PC-3 (cell line): ENCODE results near the gene BCL11B. TPM values are rescaled to one million over a fixed set of nuclear protein-coding genes. Genes with fewer than 3 reads are reported as not detected.

ENCODE experiments used
- ATAC-seq: fragments of 200-7000 bp; cut with Tn5 transposase; 2 replicates; pipeline ENCODE4 v1.9.1; 2020; ENCODE audit warnings: mild to moderate bottlenecking, moderate library complexity
- BruUV-seq: library from RNA; stranded (reverse); fragments of 400-500 nt; replicated peaks from 2 replicates; lab custom pipeline; 2021; lab: Mats Ljungman, UMichigan
- CTCF ChIA-PET: fragments of 300-600 bp; sonication (Branson Sonifier 250); formaldehyde crosslinking; loops from one replicate; lab custom pipeline; 2022; ENCODE audit warnings: antibody characterized with exemption; lab: Charles Lee
- POLR2A ChIA-PET: fragments of 300-600 bp; sonication (Branson Sonifier 250); formaldehyde crosslinking; loops from one replicate; lab custom pipeline; 2022; ENCODE audit warnings: antibody characterized with exemption; ENCODE audit not compliant: unreplicated experiment; lab: Charles Lee
- DNase-seq: peaks from one replicate; pipeline ENCODE4 v3.0.0-alpha.2; 2015
- H2AFZ ChIP-seq: fragments of 300-600 bp; sonication (generic); 2 replicates; pipeline ENCODE4 v1.6.0; 2016; ENCODE audit warnings: antibody characterized with exemption, low read length
- H3F3A ChIP-seq: fragments of 300-600 bp; sonication (generic); one replicate; pipeline ENCODE4 v1.6.0; 2017; ENCODE audit warnings: antibody characterized with exemption, low read length, control low read depth, mild to moderate bottlenecking; ENCODE audit not compliant: unreplicated experiment
- H3K27ac ChIP-seq: fragments of 300-600 bp; sonication (generic); 2 replicates; pipeline ENCODE4 v1.5.1; 2016; ENCODE audit warnings: mild to moderate bottlenecking, low read length
- H3K27me3 ChIP-seq: fragments of 300-600 bp; sonication (generic); 2 replicates; pipeline ENCODE4 v1.6.1; 2016; ENCODE audit warnings: low read length, mixed read lengths
- H3K36me3 ChIP-seq: fragments of 300-600 bp; sonication (generic); 2 replicates; pipeline ENCODE4 v1.6.1; 2016; ENCODE audit warnings: low read depth, mixed run types, low read length, mixed read lengths
- H3K4me1 ChIP-seq: fragments of 300-600 bp; sonication (generic); 2 replicates; pipeline ENCODE4 v1.5.1; 2016; ENCODE audit warnings: low read length; ENCODE audit not compliant: insufficient read depth
- H3K4me2 ChIP-seq: fragments of 300-600 bp; sonication (generic); 2 replicates; pipeline ENCODE4 v1.6.0; 2016; ENCODE audit warnings: low read length
- H3K4me3 ChIP-seq: fragments of 300-600 bp; sonication (generic); 2 replicates; pipeline ENCODE4 v1.5.1; 2016; ENCODE audit warnings: mild to moderate bottlenecking, low read length, mixed read lengths
- H3K79me2 ChIP-seq: fragments of 300-600 bp; sonication (generic); 2 replicates; pipeline ENCODE4 v1.6.1; 2017; ENCODE audit warnings: low read length, mixed read lengths
- H3K9ac ChIP-seq: fragments of 300-600 bp; sonication (generic); 2 replicates; pipeline ENCODE4 v1.6.0; 2016; ENCODE audit warnings: mild to moderate bottlenecking, low read length
- H3K9me2 ChIP-seq: fragments of 300-600 bp; sonication (generic); replicated peaks from 2 replicates; pipeline ENCODE4 v1.6.1; 2016; ENCODE audit warnings: mixed run types, low read length, mixed read lengths
- H3K9me3 ChIP-seq: fragments of 300-600 bp; sonication (generic); 2 replicates; pipeline ENCODE4 v1.6.1; 2016; ENCODE audit warnings: low read length, mixed read lengths
- H4K20me1 ChIP-seq: fragments of 300-600 bp; sonication (generic); 2 replicates; pipeline ENCODE4 v1.6.1; 2016; ENCODE audit warnings: low read length, mixed read lengths
- EZH2 ChIP-seq: fragments of 300-600 bp; sonication (generic); IDR thresholded peaks from one replicate; pipeline ENCODE4 v1.6.1; 2017; ENCODE audit warnings: antibody characterized with exemption, mild to moderate bottlenecking, low read length; ENCODE audit not compliant: unreplicated experiment
- EZH2phosphoT487 ChIP-seq: fragments of 300-600 bp; sonication (generic); IDR thresholded peaks from 2 replicates; pipeline ENCODE4 v1.6.1; 2018; ENCODE audit warnings: mild to moderate bottlenecking, antibody characterized with exemption, low read length, borderline replicate concordance
- intact Hi-C: fragments of 100-400 bp; cut with micrococcal nuclease; formaldehyde crosslinking; loops from 2 replicates; pipeline ENCODE4 v1.9.0; 2023
- total RNA-seq: library from RNA; depleted of rRNA; stranded (reverse); fragments of >200 nt; gene quantifications from 2 replicates; pipeline ENCODE4 v1.2.3, GENCODE V29; 2014
- TF ChIP-seq, protein P1 (sequence below): fragments of 300-600 bp; sonication (generic); conservative IDR thresholded peaks from 2 replicates; pipeline ENCODE4 v1.5.1; 2017; ENCODE audit warnings: antibody characterized with exemption, low read depth, mild to moderate bottlenecking, low read length

Gene BCL11B
- total RNA-seq, 1 experiment from 2014 or later: 0.73 TPM

GRCh38 chr14:99137913-99138571 is 134.0 kb downstream of the BCL11B start:
- DNase-seq (no peak), ATAC-seq (no peak)
- BruUV-seq: no TSS peak
- H3K4me1 ChIP-seq: no peaks in the 10 kb centered on the region
- H3K4me3 ChIP-seq: no peak overlapping the region
- POLR2A ChIA-PET: no interaction called here
- intact Hi-C loops: no loop called here
- H3K79me2 ChIP-seq: no peaks in the 10 kb centered on the region
- no peak overlapping the region for H3K9ac ChIP-seq
- no peak overlapping the region for H2AFZ ChIP-seq
- H3K9me2 ChIP-seq: no peaks in the 10 kb centered on the region
- CTCF ChIA-PET: no interaction called here
- H3K27me3 ChIP-seq: peaks cover 68% of the 10 kb centered on the region
- no peak for TF ChIP-seq EZH2phosphoT487
- TF ChIP-seq, protein P1, sequence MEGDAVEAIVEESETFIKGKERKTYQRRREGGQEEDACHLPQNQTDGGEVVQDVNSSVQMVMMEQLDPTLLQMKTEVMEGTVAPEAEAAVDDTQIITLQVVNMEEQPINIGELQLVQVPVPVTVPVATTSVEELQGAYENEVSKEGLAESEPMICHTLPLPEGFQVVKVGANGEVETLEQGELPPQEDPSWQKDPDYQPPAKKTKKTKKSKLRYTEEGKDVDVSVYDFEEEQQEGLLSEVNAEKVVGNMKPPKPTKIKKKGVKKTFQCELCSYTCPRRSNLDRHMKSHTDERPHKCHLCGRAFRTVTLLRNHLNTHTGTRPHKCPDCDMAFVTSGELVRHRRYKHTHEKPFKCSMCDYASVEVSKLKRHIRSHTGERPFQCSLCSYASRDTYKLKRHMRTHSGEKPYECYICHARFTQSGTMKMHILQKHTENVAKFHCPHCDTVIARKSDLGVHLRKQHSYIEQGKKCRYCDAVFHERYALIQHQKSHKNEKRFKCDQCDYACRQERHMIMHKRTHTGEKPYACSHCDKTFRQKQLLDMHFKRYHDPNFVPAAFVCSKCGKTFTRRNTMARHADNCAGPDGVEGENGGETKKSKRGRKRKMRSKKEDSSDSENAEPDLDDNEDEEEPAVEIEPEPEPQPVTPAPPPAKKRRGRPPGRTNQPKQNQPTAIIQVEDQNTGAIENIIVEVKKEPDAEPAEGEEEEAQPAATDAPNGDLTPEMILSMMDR: no peak
- TF ChIP-seq EZH2: no peak
- no peaks in the 10 kb centered on the region for H4K20me1 ChIP-seq
- no peaks in the 10 kb centered on the region for H3K9me3 ChIP-seq
- no peaks in the 10 kb centered on the region for H3F3A ChIP-seq
- no peak overlapping the region for H3K4me2 ChIP-seq
- H3K27ac ChIP-seq: no peak overlapping the region
- no peaks in the 10 kb centered on the region for H3K36me3 ChIP-seq

- Histone ChIP-seq H3K36me3 (no peaks in the 10 kb centered on the region), H4K20me1 (no peaks in the 10 kb centered on the region), H3K79me2 (no peaks in the 10 kb centered on the region), H3K4me3 (no peak overlapping the region), H3F3A (no peaks in the 10 kb centered on the region), H3K9me2 (no peaks in the 10 kb centered on the region), H3K4me2 (no peak overlapping the region), H3K27ac (no peak overlapping the region), H3K27me3 (peaks cover 70% of the 10 kb centered on the region), H3K4me1 (no peaks in the 10 kb centered on the region), H3K9me3 (no peaks in the 10 kb centered on the region), H3K9ac (no peak overlapping the region), H2AFZ (no peak overlapping the region)
- POLR2A ChIA-PET: no interaction called here
- no TSS peak for BruUV-seq
- DNase-seq (no peak), ATAC-seq (no peak)
- intact Hi-C loops: no loop called here
- TF ChIP-seq EZH2: no peak
- TF ChIP-seq EZH2phosphoT487: no peak
- CTCF ChIA-PET: no interaction called here
Observed at GRCh38 chr14:99137001-99137700, 134.8 kb downstream of the BCL11B start.

GRCh38 chr14:99136401-99136800 is 135.6 kb downstream of the BCL11B start:
- Histone ChIP-seq H4K20me1 (no peaks in the 10 kb centered on the region), H2AFZ (no peak overlapping the region), H3K9me2 (no peaks in the 10 kb centered on the region), H3K27ac (no peak overlapping the region), H3K4me2 (no peak overlapping the region), H3K79me2 (no peaks in the 10 kb centered on the region), H3K9me3 (no peaks in the 10 kb centered on the region), H3F3A (no peaks in the 10 kb centered on the region), H3K4me1 (no peaks in the 10 kb centered on the region), H3K36me3 (no peaks in the 10 kb centered on the region), H3K4me3 (no peak overlapping the region), H3K9ac (no peak overlapping the region), H3K27me3 (peaks cover 70% of the 10 kb centered on the region)
- ChIA-PET POLR2A (no interaction called here), CTCF (no interaction called here)
- intact Hi-C loops: no loop called here
- DNase-seq (no peak), ATAC-seq (no peak)
- no TSS peak for BruUV-seq
- no peak for TF ChIP-seq EZH2
- TF ChIP-seq EZH2phosphoT487: no peak
